ENCODE results near the gene TMEM250.

Gene TMEM250

DNA sequence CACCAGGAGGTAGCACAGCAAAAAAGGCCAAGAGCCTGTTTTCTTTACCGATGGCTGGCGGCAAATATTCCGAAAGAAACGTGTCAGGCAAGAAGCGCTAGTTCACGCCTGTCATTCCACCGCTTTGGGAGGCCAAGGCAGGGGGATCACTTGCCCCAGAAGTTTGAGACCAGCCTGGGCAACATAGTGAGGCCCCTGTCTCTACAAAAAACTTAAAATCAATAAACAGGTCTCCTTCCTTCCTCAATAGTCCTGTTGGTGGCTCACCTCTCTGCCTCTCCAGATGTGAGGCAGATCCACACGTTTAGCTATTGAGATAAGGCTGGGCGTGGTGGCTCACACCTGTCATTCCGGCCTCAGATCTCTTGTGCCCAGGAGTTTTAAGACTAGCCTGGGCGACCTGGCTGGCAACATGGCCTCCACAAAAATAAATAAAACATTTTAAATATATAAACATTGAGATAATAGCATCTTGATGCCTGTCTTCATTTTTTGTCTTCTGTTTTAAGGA lies 1.3 kb upstream of the TMEM250 start:
- peak overlapping the region; percentile 76 for H3K4me3 ChIP-seq (ENCODE audit: low read depth, low read length)
- TF ChIP-seq, protein P1, sequence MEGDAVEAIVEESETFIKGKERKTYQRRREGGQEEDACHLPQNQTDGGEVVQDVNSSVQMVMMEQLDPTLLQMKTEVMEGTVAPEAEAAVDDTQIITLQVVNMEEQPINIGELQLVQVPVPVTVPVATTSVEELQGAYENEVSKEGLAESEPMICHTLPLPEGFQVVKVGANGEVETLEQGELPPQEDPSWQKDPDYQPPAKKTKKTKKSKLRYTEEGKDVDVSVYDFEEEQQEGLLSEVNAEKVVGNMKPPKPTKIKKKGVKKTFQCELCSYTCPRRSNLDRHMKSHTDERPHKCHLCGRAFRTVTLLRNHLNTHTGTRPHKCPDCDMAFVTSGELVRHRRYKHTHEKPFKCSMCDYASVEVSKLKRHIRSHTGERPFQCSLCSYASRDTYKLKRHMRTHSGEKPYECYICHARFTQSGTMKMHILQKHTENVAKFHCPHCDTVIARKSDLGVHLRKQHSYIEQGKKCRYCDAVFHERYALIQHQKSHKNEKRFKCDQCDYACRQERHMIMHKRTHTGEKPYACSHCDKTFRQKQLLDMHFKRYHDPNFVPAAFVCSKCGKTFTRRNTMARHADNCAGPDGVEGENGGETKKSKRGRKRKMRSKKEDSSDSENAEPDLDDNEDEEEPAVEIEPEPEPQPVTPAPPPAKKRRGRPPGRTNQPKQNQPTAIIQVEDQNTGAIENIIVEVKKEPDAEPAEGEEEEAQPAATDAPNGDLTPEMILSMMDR (IDR thresholded peaks at IDR 0.05; ENCODE audit: low read depth, low read length), result no peak

DNA sequence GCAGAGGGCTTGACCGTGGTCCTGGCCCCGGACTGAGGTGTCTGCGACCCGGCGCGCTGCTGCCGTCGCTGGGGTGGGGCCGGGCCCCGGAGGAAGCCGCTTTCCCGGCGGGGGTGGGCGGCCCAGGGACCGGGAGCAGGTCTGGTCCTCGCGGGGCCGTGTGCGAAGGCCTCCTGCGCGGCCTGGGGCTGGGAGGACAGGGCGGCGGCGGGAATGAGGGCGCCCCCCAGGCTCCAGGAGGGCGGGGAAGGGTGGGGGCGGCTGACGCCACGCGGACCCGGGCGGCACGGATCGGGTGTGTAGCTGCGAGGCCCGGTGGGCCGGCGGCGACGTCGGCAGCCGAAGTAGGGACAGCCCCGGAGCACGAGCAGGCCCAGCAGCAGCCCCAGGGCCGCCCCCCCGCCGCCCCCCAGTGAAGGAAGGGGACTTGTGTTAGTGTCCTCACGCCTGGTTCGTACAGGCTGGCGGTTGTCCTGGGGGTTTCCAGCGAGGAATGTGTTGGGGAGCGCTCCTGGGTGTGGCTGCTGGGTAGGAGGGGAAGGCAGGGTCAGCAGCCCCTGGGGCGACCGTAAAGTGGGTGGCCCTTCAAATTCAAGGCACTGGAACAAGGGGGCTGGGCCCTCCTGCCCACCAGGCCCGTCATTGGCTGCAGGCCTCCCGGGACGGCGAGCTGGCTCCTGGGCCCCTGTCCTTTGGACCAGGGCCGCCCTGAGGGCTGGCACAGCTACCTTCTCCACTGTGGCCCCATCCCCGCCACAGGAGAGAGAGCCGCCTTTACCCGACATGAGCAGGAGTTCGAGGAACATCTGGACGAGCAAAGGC lies 597 bp upstream of the TMEM250 start:
- H3K4me3 ChIP-seq (ENCODE audit: low read depth, low read length), result peak overlapping the region; percentile 76
- TF ChIP-seq, protein P1 (IDR thresholded peaks at IDR 0.05; ENCODE audit: low read depth, low read length), result no peak

DNA sequence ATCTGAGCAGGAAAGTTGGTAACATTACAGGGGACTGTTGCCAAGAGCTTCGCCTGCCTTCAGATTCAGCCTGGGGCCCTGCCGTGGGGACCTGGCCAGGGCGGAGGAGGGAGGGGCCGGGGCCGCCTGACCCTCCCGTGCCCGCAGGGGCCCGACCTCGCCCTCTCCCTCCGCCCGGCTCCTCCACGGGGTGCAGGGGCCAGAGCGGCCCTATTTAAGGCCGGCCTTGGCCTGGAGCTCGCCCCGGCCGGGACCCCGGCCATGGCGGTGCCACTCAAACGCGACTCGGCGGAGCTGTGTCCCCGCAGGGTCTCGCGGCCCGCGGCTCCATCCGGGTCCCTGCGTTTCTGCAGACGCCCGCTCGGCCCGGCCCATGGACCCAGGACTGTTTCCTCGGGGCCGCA lies 757 bp downstream of the TMEM250 start:
- TF ChIP-seq, protein P1 (IDR thresholded peaks at IDR 0.05; ENCODE audit: low read depth, low read length), result no peak
- peak overlapping the region; percentile 76 for H3K4me3 ChIP-seq (ENCODE audit: low read depth, low read length)

DNA sequence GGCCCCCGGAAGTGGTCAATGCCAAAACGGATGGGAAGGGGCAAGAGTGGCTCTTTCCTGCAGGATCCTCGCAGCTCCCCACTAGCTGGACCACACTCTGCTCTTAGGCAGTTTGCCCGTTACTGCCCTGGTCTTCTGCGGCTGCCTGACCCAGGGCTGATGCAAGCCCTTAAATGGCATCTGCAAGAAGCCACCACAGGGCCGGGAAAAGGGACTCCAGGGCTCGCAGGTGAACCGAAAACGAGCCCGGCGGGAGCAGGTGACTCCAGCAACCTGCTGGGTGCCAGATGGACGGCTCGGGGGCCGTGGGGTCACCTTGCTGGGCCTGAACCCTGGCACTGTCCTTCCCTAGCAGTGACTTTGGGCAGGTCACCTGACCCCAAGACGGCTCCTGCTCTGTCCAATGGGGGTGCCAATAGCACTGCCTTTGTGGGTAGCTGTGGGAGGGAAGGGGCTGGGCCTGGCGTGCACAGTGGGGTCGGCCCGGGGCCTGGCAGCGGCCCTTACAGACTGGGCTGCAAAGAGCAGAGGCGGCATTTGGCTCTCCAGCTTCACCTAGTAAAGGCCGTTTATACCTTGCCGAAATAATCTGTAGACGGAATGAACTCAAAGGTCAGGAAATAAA lies 1.3 kb downstream of the TMEM250 start:
- TF ChIP-seq, protein P1 (IDR thresholded peaks at IDR 0.05; ENCODE audit: low read depth, low read length), result no peak
- peak overlapping the region; percentile 76 for H3K4me3 ChIP-seq (ENCODE audit: low read depth, low read length)

DNA sequence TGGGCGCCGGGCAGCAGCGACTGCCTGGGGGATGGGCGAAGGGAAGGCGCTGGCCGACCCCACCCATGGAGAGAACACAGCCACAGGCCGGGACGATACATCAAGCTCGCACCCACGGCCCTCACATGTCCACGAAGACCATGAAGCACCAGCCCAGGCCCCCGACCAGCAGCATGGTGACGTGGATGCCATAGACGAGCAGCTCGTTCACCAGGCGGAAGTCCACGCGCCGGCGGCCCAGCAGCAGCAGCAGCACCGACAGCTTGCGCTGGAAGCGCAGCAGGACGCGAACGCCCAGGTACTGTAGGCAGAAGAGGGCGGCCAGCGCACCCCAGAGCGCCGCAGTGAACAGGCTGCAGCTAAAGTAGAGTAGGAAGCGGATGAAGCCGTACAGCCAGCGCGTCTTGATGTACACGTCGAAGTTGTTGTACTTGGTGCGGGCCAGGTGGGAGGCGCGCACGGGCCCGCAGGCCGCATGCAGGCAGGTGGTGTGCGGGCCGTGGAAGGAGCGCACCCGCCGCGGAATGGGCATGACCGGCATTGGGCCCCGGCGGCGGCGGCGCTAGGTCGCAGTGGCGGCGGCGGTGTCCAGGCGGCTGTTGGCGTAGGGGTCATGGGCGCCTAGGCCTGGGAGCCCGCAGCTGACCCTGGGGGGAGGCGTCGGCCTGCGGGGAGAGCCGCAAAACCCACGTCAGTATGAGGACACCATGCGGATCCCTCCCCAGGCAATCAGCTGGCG lies 2.1 kb downstream of the TMEM250 start:
- TF ChIP-seq, protein P1 (IDR thresholded peaks at IDR 0.05; ENCODE audit: low read depth, low read length), result no peak
- H3K4me3 ChIP-seq (ENCODE audit: low read depth, low read length), result no peak overlapping the region

GRCh38 chr9:136115641-136116359 lies 2.9 kb downstream of the TMEM250 start:
- TF ChIP-seq, protein P1 (IDR thresholded peaks at IDR 0.05; ENCODE audit: low read depth, low read length), result no peak
- no peak overlapping the region for H3K4me3 ChIP-seq (ENCODE audit: low read depth, low read length)
